NCI-H2171 treated with DMSO at 0.1 percent for 48 hours (cell line): Measurements from ENCODE around the gene AP4E1.
"Not testable (repeated sequence)": the region's sequence is repeated elsewhere in the genome, so short reads cannot be mapped to it uniquely, and the experiment has no call there.

Experiments used
- DNase-seq: peaks from one replicate; lab custom pipeline; 2025; lab: John Stamatoyannopoulos, UW

AP4E1 gene

DNA sequence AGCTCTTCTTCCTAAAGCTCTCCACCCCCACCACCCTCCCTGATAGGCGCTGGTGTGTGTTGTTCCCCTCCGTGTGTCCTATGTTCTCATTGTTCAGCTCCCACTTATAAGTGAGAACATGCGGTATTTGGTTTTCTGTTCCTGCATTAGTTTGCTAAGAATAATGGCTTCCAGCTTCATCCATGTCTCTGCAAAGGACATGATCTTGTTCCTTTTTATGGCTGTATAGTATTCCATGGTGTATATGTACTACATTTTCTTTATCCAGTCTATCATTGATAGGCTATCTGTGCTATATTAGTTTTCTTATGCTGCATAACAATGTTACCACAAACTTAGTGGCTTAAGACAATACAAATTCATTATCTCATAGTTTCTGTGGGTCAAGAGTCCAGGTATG is 42.3 kb downstream of the AP4E1 start:
- DNase-seq: not testable (repeated sequence)

- DNase-seq: no peak
Measured at GRCh38 chr15:50953302-50953701, 44.8 kb downstream of the AP4E1 start.

DNA sequence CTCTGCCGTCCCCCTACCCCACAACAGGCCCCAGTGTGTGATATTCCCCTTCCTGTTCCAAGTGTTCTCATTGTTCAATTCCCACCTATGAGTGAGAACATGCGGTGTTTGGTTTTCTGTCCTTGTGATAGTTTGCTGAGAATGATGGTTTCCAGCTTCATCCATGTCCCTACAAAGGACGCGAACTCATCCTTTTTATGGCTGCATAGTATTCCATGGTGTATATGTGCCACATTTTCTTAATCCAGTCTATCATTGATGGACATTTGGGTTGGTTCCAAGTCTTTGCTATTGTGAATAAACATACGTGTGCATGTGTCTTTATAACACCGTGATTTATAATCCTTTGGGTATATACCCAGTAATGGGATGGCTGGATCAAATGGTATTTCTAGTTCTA is 46.4 kb downstream of the AP4E1 start:
- not testable (repeated sequence) for DNase-seq

DNA sequence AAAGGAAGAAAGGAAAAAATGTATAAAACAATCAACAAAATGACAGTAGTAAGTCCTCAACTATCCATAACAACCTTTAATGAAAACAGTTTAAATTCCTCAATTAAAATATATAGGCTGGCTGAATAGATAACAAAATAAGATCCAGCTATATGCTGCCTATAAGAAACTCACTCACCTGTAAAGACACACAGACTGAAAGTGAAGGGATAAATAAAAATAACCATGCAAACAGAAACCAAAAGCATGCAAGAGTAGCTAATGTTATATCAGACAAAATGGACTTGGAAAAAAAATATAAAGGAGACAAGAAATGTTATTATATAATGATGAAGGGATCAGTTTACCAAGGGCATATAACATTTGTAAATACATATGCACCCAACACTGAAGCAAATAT is 51.2 kb downstream of the AP4E1 start:
- DNase-seq: no peak

- DNase-seq: no peak
Measured at GRCh38 chr15:50964075-50964474, 55.6 kb downstream of the AP4E1 start.

- no peak for DNase-seq
Measured at GRCh38 chr15:50968353-50968752, 59.9 kb downstream of the AP4E1 start.

DNA sequence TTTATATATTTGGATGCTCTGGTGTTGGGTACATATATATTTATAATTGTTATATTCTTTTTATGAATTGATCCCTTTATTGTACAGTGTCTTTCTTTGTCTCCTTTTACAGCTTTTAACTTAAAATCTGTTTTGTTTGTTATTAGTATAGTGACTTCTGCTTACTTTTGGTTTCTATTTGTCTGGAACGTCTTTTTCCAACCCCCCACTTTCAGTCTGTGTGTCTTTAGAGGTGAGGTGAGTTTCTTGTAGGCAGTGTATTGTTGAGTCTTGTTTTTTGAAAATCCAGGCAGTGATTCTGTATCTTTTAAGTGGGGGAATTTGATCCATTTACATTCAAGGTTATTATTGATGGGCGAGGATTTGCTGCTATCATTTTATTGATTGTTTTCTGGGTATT is 62.0 kb downstream of the AP4E1 start:
- DNase-seq: no peak

GRCh38 chr15:50971115-50971514 is 62.6 kb downstream of the AP4E1 start:
- no peak for DNase-seq

GRCh38 chr15:50971542-50971941 is 63.1 kb downstream of the AP4E1 start:
- no peak for DNase-seq

DNA sequence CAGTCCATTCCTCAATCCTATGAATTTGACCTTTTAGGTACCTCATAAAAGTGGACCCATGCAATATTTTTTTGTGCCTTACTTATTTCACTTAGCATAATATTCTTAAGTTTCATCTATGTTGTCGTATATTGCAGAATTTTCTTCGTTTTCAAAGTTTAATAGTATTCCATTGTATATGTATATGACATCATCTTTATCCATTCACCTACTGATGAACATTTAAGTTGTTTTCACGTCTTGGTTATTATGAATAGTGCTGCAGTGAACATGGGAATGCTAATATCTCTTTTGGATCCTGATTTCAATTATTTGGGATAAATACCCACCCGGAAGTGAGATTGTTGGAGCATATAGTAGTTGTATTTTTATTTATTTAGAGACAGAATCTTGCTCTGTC is 65.1 kb downstream of the AP4E1 start:
- DNase-seq: no peak

DNA sequence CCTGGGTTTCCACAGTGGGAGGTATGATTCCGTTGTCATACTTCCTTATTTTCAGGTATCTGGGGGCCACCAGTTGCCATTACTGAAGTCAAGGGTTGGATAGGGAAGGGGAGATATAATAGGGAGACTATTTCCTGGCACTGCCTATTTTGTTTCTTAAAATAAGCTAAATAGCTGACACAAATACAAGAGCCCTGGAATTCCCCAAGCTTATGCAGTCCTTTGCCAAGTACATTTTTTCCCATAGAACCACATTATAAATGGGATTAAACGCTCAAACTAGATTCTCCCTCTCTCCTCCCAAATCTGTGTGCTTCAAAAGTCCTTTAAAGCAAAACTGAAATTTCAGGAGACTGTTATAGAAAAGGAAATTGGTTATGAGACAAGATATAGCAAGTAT is 68.7 kb downstream of the AP4E1 start:
- no peak for DNase-seq

- no peak for DNase-seq
Measured at GRCh38 chr15:50978580-50978979, 70.1 kb downstream of the AP4E1 start.

GRCh38 chr15:50979041-50979440 is 70.6 kb downstream of the AP4E1 start:
- no peak for DNase-seq

GRCh38 chr15:50993598-50993997 is 85.1 kb downstream of the AP4E1 start:
- no peak for DNase-seq

- DNase-seq: no peak
Measured at GRCh38 chr15:50996641-50997040, 88.2 kb downstream of the AP4E1 start.

DNA sequence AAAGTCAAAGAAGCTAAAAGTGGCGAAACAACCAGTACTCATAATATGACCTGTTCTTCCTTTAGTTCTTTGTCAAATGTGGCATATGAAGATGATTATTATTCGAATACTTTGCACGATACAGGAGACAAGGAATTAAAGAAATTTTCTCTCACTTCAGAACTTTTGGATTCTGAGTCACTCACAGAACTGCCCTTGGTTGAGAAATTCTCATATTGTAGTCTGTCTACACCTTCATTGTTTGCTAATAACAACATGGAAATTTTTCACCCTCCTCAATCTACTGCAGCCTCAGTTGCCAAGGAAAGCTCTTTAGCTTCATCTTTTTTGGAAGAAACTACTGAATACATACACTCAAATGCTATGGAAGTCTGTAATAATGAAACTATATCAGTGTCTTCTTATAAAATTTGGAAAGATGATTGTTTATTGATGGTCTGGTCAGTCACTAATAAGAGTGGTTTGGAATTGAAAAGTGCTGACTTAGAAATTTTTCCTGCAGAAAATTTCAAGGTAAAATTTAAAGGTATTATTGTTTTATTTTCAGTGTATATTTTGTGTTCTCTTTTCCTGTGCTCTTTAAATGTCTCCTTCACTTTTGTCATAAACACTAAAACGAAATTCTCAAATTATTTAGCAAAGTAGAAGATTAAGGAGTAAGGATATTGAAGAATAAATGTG is 89.0 kb downstream of the AP4E1 start:
- DNase-seq: no peak

- DNase-seq: no peak
Measured at GRCh38 chr15:51004103-51004551, 95.6 kb downstream of the AP4E1 start.

GRCh38 chr15:51006336-51006985 is 98.0 kb downstream of the AP4E1 start:
- DNase-seq: no peak

DNA sequence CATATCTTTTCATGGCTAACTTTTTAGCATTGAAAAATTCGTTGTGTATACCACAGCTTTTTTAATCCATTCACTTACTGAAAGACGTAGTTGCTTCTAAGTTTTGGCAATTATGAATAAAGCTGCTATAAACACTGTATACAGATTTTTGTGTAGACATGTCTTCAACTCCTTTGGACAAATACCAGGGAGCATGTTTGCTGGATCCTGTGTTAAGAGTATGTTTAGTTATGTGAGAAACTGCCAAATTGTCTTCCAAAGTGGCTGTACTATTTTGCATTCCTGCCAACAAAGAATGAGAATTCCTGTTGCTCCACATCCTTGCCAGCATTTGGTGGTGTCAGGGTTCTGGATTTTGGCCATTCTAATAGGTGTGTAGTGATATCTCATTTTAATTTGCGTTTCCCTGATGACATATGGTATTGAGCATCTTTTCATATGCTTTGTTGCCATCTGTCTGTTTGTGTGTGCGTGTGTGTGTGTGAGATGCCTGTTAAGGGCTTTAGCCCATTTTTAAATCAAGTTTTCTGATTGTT is 98.7 kb downstream of the AP4E1 start:
- DNase-seq: peak; percentile 16

DNA sequence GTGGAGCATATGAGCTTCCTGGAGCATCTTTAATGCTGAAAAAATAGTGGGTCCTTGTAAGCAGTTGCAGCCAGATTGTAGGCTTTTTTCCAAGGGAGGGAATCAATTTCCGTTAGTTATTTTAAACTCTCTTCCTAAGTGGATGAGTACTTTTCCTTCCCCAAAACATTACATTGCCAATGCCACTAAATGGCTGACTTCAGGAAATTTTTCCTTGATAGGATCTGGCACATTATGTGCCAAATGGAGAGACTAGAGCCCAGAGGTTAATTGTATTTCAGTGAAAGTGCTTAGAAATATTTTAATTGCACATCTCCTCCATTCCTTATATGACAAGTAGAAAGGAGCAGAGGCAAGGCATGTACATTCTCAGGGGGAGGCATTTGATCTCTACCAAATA is 102.7 kb downstream of the AP4E1 start:
- no peak for DNase-seq

DNA sequence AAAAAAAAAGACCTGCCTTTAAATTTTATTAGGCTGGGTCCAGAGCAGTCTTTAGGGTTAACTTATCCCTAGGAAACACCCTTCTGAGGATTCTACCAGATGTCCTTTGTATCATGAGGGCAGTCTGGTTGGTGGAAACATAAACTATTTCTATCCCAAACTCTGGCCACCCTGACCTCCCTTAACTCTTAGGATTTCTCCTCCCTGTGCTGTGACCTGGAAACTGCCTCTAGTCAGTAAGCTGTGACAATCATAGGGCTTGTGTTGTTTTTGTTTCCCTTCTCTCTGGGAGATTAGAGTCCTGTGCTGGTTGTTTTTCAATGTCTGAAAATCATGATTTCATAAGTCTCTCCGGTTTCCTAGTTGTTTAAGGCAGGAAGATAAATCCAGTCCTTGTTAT is 108.1 kb downstream of the AP4E1 start:
- DNase-seq: no peak

- DNase-seq: peak; percentile 57
Measured at GRCh38 chr15:51022206-51022605, 113.7 kb downstream of the AP4E1 start.

- peak; percentile 88 for DNase-seq
Measured at GRCh38 chr15:51023499-51023898, 115.0 kb downstream of the AP4E1 start.
